Measurements from ENCODE around the gene CNKSR3.
A peak's percentile ranks its signal among the peaks of the same experiment; 100 is the strongest.
"Not testable (repeated sequence)": the region's sequence is repeated elsewhere in the genome, so short reads cannot be mapped to it uniquely, and the experiment has no call there.

CNKSR3 gene

GRCh38 chr6:154526996-154527395 is 16.5 kb upstream of the CNKSR3 start:
- no peak for DNase-seq

DNA sequence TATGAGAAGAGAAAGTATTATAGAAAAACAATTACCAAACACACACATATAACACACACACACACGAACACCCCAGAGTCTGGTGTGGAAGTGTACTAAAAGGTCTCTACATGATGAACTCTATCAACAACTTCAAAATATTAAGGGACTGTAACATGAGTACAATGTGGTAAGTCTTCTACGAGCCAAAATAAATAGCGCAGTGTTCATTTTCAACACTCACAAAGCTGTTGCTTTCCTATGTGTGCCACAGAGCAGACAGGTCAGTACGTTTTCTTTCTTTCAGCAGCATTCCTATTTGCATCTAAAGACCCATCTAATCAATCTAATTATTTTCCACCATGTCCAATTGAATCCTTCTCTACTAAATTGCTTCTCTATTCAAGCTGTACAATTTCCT is 12.1 kb upstream of the CNKSR3 start:
- no peak for DNase-seq

- no peak for DNase-seq
Observed at GRCh38 chr6:154521412-154521811, 10.9 kb upstream of the CNKSR3 start.

DNA sequence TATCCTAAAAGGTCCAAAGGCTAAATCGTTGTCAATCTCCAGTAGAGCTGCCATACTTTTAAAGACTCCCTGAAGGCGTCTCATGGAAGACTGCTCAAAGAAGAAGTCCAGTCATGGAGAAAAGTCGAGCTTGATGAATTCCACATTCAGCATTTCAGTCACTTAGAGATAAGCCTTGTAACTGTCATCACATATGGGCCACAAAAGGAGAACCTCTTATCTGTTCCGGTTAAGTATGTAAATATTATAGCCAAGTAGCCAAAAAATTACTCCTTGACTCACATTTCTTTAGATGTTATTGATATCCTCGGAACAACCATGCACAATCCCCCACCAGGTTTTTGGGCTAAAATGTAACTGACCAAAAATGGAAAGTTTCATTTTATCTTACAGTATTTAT is 9.8 kb upstream of the CNKSR3 start:
- DNase-seq, result no peak

- no peak for DNase-seq
Observed at GRCh38 chr6:154518396-154518795, 7.9 kb upstream of the CNKSR3 start.

GRCh38 chr6:154516276-154516675 is 5.8 kb upstream of the CNKSR3 start:
- no peak for DNase-seq

DNA sequence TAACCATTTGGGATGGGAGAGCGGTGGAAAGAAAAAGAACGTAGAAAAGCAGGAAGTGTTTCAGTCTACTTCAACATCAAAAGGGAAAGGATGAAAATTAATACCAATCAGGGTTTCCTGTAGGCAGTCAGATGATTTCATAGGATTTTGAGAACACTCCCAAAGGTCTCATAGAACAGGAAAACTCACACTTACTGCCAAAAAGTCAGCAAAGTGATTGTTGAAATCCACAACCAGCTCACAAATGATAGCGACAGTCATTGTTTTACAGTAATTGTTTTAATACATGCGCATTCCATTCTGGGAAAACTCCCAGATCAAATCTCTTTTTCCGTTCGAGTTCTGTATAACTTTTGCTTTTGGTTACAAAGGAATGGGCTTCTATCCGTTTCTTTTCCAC is 5.3 kb upstream of the CNKSR3 start:
- no peak for DNase-seq

DNA sequence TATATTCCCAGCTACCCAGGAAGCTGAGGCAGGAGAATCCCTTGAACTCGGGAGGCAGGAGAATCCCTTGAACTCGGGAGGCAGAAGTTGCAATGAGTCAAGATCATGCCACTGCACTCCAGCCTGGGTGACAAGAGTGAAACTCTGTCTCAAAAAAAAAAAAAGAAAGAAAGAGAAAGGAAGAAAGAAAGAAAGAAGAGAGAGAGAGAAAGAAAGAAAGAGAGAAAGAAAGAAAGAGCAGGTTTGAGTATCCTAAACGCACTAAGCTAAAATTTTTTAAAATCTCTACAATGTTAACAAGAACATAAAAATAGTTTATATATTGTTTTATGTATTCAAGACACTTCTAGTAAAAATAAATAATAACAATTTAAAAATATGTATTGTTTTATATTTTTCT is 4.6 kb upstream of the CNKSR3 start:
- not testable (repeated sequence) for DNase-seq

- DNase-seq, result no peak
Observed at GRCh38 chr6:154514481-154514880, 4.0 kb upstream of the CNKSR3 start.

GRCh38 chr6:154513601-154514320 is 3.3 kb upstream of the CNKSR3 start:
- no peak for DNase-seq

- DNase-seq, result no peak
Observed at GRCh38 chr6:154512201-154512600, 1.7 kb upstream of the CNKSR3 start.

DNA sequence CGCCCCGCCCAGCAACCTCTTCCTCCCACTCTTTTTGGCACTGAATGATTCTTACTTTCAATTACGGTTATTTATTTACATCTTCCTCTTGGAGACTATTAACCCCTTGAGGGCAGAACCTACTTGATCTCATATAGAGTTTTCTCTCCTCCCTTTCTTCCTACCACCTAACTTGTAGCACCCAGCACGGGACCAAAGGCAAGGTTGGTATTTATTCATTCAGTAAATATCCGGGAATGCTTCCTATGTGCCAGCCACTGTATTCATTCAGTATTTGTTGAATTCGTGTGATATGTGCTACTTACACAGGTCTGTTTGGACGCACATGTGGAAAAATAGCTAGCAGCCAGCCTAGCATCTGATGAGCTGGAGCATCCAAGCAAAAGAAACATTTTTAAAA is 1.3 kb upstream of the CNKSR3 start:
- DNase-seq, result peak; percentile 56

GRCh38 chr6:154509421-154510143 is 903 bp downstream of the CNKSR3 start:
- no peak for DNase-seq

GRCh38 chr6:154508573-154509375 is 1.7 kb downstream of the CNKSR3 start:
- DNase-seq, result no peak

GRCh38 chr6:154506991-154507898 is 3.2 kb downstream of the CNKSR3 start:
- no peak for DNase-seq

DNA sequence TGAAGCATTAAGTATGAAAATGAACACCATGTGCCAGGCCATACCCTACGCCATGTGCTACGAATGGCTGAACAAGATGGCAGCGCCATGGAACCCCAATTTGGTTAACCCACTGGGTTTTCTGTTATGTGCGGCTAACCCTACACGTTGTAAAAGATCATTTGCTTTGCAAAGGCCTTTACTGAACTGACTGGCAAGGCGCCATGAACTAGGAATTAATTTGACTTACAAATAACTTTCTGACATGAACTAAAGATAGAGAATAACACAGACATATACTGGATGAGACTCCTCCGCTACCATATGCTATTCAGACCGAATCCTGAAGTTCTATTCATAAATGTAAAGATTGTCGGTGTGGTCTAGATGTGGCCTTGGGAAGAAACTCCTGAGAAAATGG is 3.9 kb downstream of the CNKSR3 start:
- DNase-seq, result no peak

DNA sequence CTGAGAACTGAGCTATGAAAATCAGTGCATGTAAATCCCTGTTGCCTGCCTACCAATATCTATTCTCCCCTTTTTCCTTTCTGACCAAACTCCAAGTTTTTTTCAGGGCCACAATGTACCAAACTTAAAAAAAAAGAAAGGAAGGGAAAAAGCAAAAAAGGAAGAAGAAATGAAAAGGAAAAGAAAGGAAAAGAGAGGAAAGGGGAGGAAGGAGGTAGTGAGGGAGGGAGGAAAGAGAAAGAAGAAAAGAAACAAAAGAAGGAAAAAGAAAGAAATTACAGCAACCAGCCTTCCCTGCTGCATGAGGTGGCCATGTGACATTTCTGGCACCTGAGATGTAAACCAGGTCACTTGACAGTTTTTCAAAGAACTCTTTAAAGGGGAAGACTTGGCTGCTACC is 4.4 kb downstream of the CNKSR3 start:
- no peak for DNase-seq

- DNase-seq, result no peak
Observed at GRCh38 chr6:154504865-154505449, 5.5 kb downstream of the CNKSR3 start.

DNA sequence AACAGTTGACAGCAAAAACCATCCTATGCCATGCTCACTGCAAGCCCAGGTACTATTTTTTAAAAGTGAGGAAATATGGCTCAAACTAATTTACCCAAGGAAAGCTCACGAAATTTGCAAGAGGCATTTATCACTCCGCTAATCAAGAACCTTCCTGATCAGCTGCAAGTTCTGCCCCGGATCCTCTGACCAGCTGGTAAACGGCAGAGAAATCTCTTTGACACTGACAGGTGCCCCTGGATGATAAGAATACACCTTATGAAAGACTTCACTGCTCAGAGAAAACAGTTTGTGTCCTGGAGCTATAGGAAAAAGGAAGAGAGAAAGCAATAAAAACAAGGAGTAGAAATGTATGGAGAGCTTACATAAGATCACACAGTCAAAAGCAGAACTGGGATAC is 6.4 kb downstream of the CNKSR3 start:
- DNase-seq, result no peak

GRCh38 chr6:154503658-154504057 is 6.8 kb downstream of the CNKSR3 start:
- no peak for DNase-seq

DNA sequence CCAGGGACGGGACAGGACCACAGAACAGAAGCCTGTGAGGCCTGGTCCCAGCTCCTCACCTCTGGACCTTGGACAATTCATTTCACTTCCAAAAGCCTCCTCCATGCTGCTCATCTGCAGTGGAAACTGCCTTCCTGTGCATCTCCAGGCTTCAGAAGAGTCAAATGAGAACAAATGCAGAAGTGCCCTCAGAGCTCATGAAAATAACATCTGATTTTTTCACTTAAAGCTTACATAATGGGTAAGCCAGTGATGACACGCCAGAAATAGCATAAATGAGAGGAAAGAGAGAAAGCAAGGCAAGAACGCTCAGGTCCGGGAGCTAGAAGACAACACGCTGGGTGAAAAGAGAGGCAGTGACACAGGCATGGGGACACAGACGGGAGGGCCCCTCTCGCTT is 7.9 kb downstream of the CNKSR3 start:
- DNase-seq, result no peak

- no peak for DNase-seq
Observed at GRCh38 chr6:154501578-154501868, 9.0 kb downstream of the CNKSR3 start.
